HFF-Myc (cell line): ENCODE measurements around the gene CEP152.
A peak's percentile ranks its signal among the peaks of the same experiment; 100 is the strongest.

Experiments used
- DNase-seq: peaks from one replicate; pipeline ENCODE4 v3.0.0-alpha.2; 2011; ENCODE audit warnings: low read depth; ENCODE audit errors: extremely low read depth
- H3K4me3 ChIP-seq: replicated peaks from 2 replicates; pipeline ENCODE4 v1.5.1; 2011; ENCODE audit warnings: low read depth, mild to moderate bottlenecking, control low read depth, low read length
- TF ChIP-seq, protein P1 (sequence below): IDR thresholded peaks from 2 replicates; pipeline ENCODE4 v1.5.1; 2012; ENCODE audit warnings: mild to moderate bottlenecking, low read depth, low read length, control low read depth; ENCODE audit errors: missing control alignments

The CEP152 gene

DNA sequence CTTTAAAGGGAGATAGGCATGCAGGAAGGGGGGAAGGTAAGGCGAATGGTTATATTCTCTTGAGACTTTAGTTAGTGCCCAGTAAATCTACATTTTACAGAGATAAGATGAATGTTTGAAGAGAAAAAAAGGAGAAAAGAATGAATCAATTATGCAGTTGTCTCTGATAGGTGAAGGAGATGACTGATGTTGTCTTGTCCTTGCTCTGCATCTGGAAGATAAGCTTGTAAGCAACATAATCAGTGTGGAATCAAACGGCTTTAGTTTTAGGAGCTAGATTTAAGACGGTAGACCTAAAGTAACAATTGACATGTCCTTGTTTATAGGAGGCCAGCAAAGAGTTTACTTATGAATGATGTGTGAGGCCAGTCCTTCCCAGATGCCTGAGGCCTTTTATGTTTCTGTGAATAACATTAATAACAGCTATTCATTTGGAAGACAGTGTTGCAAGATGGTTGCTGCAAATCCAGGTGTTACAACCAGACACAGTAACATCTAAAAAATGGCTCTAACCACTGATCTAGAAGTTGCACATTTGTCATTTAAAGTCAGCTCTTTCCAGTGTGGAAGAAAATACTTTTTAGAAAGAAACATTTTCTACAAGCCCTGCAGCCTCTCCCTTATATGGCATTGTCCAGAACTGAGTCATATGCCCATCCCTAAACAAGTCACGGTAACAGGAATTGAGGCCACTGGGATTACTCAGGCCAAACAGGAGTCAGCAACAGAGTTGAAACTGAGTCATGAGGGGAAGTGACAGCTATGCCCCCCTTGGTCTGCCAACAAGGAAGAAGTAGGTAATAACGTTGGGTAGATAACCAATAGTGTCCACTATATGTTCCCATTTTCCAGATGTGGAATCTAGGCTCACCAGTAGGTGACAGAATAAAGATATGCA lies 87.9 kb downstream of the CEP152 start:
- TF ChIP-seq, protein P1, sequence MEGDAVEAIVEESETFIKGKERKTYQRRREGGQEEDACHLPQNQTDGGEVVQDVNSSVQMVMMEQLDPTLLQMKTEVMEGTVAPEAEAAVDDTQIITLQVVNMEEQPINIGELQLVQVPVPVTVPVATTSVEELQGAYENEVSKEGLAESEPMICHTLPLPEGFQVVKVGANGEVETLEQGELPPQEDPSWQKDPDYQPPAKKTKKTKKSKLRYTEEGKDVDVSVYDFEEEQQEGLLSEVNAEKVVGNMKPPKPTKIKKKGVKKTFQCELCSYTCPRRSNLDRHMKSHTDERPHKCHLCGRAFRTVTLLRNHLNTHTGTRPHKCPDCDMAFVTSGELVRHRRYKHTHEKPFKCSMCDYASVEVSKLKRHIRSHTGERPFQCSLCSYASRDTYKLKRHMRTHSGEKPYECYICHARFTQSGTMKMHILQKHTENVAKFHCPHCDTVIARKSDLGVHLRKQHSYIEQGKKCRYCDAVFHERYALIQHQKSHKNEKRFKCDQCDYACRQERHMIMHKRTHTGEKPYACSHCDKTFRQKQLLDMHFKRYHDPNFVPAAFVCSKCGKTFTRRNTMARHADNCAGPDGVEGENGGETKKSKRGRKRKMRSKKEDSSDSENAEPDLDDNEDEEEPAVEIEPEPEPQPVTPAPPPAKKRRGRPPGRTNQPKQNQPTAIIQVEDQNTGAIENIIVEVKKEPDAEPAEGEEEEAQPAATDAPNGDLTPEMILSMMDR = no peak
- H3K4me3 ChIP-seq = no peak overlapping the region
- DNase-seq = peak; percentile 80

DNA sequence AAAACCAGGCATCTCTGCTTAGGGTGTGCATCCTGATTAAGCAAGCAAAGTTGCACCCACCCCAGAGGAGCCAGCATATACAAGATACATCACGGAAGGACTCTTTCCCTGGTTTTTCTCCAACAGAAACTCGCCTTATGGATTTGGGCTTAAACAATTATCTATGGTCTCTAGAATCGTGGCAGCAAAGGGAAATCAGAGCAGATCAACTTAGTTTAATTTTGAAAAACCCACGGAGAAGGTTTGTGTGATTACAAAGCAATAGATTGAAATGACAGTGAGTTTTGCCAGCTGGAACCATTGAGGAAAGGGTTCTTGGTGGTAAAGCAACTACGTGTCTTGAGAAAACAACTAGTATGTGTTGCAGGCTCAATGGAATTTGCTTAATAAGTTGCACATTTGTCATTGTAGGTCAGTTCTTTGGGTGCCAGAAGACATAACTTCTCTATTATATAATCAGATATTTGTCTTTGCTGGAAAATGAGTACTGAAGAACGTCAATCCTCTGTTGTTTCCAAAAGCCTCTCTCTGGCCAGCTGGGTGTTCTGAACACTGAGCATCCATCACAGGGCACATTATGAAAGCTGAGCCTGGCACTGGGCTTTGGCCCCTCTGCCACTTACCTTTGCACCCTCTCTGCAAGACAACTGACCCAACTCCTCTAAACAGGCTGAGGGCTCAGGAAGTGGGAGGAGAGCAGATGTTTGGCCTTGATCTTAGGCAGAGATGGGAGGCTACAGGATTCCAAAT lies 89.6 kb downstream of the CEP152 start:
- TF ChIP-seq, protein P1 = no peak
- DNase-seq = no peak
- H3K4me3 ChIP-seq = no peak overlapping the region

DNA sequence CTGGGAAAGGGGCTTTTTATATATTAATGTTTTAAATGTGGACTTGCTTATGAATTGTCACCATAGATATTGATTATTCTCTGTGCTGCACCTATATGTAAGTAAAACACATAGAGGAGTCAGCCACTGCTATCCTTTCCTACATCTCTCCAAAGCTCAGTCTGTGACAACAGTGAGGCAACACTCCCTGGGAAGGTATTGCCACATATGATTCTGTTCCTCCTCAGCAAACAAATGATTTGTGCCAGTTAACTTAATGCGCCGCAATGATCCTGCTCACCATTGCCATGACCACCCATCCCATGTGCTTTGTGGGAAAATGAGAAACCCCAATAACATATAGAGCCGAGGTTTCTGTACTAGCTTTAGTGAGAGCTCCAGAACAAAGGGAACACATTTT lies 90.2 kb downstream of the CEP152 start:
- TF ChIP-seq, protein P1 = no peak
- no peak for DNase-seq
- H3K4me3 ChIP-seq = no peak overlapping the region

DNA sequence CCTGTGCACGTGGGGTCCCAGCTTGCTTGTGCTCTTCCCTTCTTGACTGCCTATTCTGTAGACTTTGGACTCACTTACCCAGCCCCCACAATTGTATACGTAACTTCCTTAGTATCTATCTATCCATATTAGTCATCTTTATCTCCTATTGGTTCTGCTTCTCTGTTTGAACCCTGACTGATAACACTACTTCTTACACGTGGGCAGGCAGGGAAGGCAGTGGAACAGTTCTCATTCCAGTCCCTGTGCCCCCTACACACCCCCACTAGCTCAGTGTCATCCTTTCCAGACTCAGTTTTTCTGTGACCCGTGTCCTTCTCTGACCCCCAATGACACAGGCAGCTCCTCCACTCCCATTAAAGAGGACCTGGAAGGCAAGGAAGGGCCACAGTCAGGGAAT lies 91.2 kb downstream of the CEP152 start:
- H3K4me3 ChIP-seq = no peak overlapping the region
- DNase-seq = no peak
- TF ChIP-seq, protein P1 = no peak

DNA sequence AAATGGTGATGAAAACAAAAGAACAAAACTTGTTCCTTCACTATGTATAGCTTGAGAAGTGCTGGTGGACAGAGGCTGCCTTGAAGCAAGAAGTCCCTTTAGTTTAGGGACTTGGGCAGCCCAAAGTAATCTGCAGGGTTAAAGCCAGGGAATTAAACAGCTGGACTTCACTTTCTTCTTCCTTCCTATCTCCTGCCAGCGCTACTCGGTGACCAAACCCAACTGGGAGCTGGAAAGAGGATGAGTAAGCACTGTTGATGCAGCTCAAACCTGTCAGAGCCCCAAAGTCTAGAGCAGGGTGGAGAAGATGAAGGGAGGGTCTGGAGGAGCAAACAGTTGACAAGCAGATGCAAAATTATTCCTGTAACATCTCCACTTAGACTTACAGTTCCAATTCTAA lies 92.2 kb downstream of the CEP152 start:
- TF ChIP-seq, protein P1 = no peak
- no peak for DNase-seq
- H3K4me3 ChIP-seq = no peak overlapping the region

DNA sequence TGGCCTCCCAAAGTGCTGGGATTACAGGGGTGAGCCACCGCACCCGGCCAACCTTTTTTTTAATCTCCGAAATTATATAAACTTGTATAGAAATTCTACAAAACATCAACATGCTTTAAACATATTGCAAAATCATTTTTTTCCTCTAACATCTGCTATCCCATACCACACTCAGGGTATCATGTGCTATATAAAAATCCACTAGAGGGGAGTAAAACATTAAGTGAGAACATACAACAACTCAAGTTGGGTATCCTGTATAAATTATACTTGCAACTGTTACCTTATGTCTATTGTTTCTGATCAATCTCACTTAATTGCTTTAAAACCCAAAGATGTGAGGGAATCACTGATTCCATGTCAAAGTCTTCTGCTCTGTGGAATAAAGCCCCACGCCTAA lies 93.4 kb downstream of the CEP152 start:
- no peak for DNase-seq
- H3K4me3 ChIP-seq = no peak overlapping the region
- TF ChIP-seq, protein P1 = no peak
